Breast epithelium (tissue), 3 donors: ENCODE measurements around the gene OSTN.

Experiments
- CTCF ChIP-seq, 3 donors: fragments of 450-650 bp; IDR thresholded peaks; one replicate each; pipeline ENCODE4 v1.5.1; 2016 to 2017; ENCODE audit warnings: antibody characterized with exemption in 3 of 3, mild to moderate bottlenecking in 3 of 3, moderate library complexity in 3 of 3
- POLR2A ChIP-seq: fragments of 450-650 bp; IDR thresholded peaks from one replicate; pipeline ENCODE4 v1.6.1; 2016; ENCODE audit warnings: antibody characterized with exemption, mild to moderate bottlenecking, moderate library complexity
- POLR2AphosphoS5 ChIP-seq, 3 donors: sonication (generic); formaldehyde crosslinking; IDR thresholded peaks; one replicate each; pipeline ENCODE4 v1.6.1; 2017; ENCODE audit warnings: antibody characterized with exemption in 3 of 3

GRCh38 chr3:191235331-191236314 is 36.6 kb downstream of the OSTN start:
- TF ChIP-seq POLR2A (no peak), CTCF (IDR thresholded peaks at IDR 0.05) (no peak), POLR2AphosphoS5 (IDR thresholded peaks at IDR 0.05) (no peak)
